ENCODE data around the gene ANKS1A.

The ANKS1A gene

DNA sequence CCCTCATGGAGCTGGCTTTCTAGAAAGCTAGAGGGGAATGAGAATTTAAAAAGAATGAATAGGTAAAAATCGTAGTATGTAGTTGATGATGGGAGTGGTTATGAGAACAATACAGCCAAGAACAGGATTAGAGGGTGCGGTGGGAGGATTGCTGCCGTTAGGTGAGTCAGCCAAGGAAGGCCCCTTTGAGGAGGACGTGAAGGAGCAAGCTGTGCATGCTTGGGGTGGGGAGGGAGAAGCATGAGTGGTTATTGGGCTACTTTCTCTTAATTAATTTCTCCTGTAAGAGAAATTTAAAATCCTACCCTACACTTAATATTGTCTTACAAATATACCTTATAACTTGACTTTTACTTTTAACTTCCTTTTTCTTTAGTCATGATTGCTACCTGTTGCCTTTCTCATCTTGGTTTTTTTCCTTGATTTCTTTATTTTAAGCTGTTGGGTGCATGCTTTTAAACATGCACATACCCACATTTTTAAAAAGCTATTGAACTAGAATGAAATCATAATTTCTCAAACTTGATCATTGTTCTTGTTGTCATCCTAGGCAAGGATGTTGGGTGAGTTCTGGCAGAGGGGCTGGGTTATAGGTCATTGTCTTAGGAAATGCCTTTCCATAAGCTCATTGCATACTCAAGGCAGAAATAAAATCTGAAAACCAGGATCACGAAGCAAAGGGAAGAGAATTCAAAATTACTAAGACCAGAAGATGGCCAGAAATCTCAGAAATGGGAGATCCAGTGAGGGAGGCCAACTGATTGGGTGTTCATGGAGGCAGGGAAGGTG lies 137.6 kb downstream of the ANKS1A start:
- no peaks in the 10 kb centered on the region for H3K9me2 ChIP-seq (replicated peaks; ENCODE audit: control insufficient read depth, low read length)
- no peak overlapping the region for H3K4me3 ChIP-seq (ENCODE audit: low read length)
- no peaks in the 10 kb centered on the region for H3K79me2 ChIP-seq (ENCODE audit: control insufficient read depth, low read length)
- H3K9me3 ChIP-seq (ENCODE audit: control insufficient read depth, insufficient read depth, low read length), result no peaks in the 10 kb centered on the region
- no peaks in the 10 kb centered on the region for H3K36me3 ChIP-seq (ENCODE audit: control insufficient read depth, low read length)
- no peaks in the 10 kb centered on the region for H4K20me1 ChIP-seq (ENCODE audit: control insufficient read depth, insufficient read depth, low read depth, low read length)
- H3K4me1 ChIP-seq (ENCODE audit: control insufficient read depth, low read length), result no peaks in the 10 kb centered on the region
- H3F3A ChIP-seq (ENCODE audit: control insufficient read depth, insufficient read depth), result no peaks in the 10 kb centered on the region
- TF ChIP-seq, protein P1, sequence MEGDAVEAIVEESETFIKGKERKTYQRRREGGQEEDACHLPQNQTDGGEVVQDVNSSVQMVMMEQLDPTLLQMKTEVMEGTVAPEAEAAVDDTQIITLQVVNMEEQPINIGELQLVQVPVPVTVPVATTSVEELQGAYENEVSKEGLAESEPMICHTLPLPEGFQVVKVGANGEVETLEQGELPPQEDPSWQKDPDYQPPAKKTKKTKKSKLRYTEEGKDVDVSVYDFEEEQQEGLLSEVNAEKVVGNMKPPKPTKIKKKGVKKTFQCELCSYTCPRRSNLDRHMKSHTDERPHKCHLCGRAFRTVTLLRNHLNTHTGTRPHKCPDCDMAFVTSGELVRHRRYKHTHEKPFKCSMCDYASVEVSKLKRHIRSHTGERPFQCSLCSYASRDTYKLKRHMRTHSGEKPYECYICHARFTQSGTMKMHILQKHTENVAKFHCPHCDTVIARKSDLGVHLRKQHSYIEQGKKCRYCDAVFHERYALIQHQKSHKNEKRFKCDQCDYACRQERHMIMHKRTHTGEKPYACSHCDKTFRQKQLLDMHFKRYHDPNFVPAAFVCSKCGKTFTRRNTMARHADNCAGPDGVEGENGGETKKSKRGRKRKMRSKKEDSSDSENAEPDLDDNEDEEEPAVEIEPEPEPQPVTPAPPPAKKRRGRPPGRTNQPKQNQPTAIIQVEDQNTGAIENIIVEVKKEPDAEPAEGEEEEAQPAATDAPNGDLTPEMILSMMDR (IDR thresholded peaks at IDR 0.05; ENCODE audit: low read depth, low read length, poor library complexity, severe bottlenecking), result no peak
- no peak for TF ChIP-seq EZH2phosphoT487 (IDR thresholded peaks at IDR 0.05; ENCODE audit: borderline replicate concordance, low read length)
- H3K27ac ChIP-seq (ENCODE audit: low read depth, low read length), result no peak overlapping the region
- H3K4me2 ChIP-seq (ENCODE audit: low read length), result no peak overlapping the region
- H3K27me3 ChIP-seq (ENCODE audit: control insufficient read depth, low read length), result no peaks in the 10 kb centered on the region

DNA sequence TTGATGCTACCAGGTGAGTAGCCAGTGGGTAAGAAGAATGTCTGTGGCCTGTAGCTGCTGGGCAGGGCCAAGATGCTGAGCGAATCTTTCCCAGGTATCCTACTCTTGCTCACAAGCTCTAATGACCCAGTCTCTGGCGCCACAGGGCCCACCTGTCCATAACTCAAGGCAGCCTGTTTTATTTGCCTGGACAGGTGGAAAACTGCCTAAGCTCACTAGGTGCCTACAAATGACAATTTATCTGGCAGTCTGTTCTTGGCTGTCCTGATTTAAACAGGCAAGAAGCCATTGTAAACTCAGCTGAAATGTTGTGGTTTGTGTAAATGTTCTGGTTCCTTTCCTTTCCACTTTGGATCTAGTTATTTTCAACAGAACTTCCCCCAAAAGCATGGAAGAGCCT lies 138.8 kb downstream of the ANKS1A start:
- no peaks in the 10 kb centered on the region for H4K20me1 ChIP-seq (ENCODE audit: control insufficient read depth, insufficient read depth, low read depth, low read length)
- no peaks in the 10 kb centered on the region for H3K4me1 ChIP-seq (ENCODE audit: control insufficient read depth, low read length)
- no peak for TF ChIP-seq EZH2phosphoT487 (IDR thresholded peaks at IDR 0.05; ENCODE audit: borderline replicate concordance, low read length)
- TF ChIP-seq, protein P1 (IDR thresholded peaks at IDR 0.05; ENCODE audit: low read depth, low read length, poor library complexity, severe bottlenecking), result no peak
- H3K4me3 ChIP-seq (ENCODE audit: low read length), result no peak overlapping the region
- H3K79me2 ChIP-seq (ENCODE audit: control insufficient read depth, low read length), result no peaks in the 10 kb centered on the region
- H3K36me3 ChIP-seq (ENCODE audit: control insufficient read depth, low read length), result no peaks in the 10 kb centered on the region
- no peaks in the 10 kb centered on the region for H3K27me3 ChIP-seq (ENCODE audit: control insufficient read depth, low read length)
- no peaks in the 10 kb centered on the region for H3F3A ChIP-seq (ENCODE audit: control insufficient read depth, insufficient read depth)
- no peaks in the 10 kb centered on the region for H3K9me2 ChIP-seq (replicated peaks; ENCODE audit: control insufficient read depth, low read length)
- no peaks in the 10 kb centered on the region for H3K9me3 ChIP-seq (ENCODE audit: control insufficient read depth, insufficient read depth, low read length)
- no peak overlapping the region for H3K4me2 ChIP-seq (ENCODE audit: low read length)
- no peak overlapping the region for H3K27ac ChIP-seq (ENCODE audit: low read depth, low read length)

DNA sequence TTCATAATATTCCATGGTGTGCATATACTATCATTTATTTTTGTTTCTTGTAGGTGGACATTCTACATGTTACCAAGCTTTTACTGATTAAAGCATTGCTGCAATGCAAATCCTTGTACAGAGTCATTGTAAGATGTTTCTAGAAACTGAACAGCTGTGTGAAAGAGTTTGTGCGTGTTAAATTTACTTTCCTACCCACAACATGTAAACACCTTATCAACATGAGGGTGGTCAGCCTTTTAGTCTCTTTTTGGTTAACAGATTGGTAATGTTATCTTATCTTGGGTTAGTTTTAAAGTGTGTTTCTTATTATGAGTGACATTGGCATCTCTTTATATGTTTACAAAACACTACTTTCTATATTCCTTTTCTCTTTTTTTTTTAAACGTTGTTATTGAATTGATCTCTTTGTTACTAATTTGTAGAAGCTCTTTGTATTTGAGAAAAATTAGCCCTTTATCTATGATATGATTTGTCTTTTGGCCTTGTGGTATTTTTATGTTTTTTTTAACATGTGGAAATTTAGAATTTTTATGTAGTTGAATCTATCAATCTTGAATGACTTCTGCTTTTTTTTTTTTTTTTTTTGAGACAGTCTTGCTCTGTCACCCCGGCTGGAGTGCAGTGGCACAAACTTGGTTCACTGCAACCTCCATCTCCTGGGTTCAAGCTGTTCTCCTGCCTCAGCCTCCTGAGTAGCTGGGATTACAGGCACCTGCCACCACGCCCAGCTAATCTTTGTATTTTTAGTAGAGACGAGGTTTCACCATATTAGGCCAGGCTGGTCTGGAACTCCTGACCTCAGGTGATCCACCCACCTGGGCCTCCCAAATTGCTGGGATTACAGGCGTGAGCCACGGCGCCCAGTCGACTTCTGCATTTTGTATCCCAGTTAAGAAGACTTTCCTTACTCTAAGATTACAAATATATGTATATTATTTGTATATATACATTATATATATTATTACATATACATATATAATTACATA lies 140.0 kb downstream of the ANKS1A start:
- Histone ChIP-seq H3K4me2 (ENCODE audit: low read length) (no peak overlapping the region), H4K20me1 (ENCODE audit: control insufficient read depth, insufficient read depth, low read depth, low read length) (no peaks in the 10 kb centered on the region), H3K79me2 (ENCODE audit: control insufficient read depth, low read length) (no peaks in the 10 kb centered on the region), H3K4me3 (ENCODE audit: low read length) (no peak overlapping the region), H3K27ac (ENCODE audit: low read depth, low read length) (no peak overlapping the region), H3K9me2 (replicated peaks; ENCODE audit: control insufficient read depth, low read length) (no peaks in the 10 kb centered on the region), H3K27me3 (ENCODE audit: control insufficient read depth, low read length) (no peaks in the 10 kb centered on the region), H3K4me1 (ENCODE audit: control insufficient read depth, low read length) (no peaks in the 10 kb centered on the region), H3K36me3 (ENCODE audit: control insufficient read depth, low read length) (no peaks in the 10 kb centered on the region), H3F3A (ENCODE audit: control insufficient read depth, insufficient read depth) (no peaks in the 10 kb centered on the region), H3K9me3 (ENCODE audit: control insufficient read depth, insufficient read depth, low read length) (no peaks in the 10 kb centered on the region)
- TF ChIP-seq EZH2phosphoT487 (IDR thresholded peaks at IDR 0.05; ENCODE audit: borderline replicate concordance, low read length), result no peak
